IMR-90 (cell line): Measurements from ENCODE around the gene VSX2. TPM values are rescaled to one million over a fixed set of nuclear protein-coding genes. Genes with fewer than 3 reads are reported as not detected.

Source experiments
- ATAC-seq: fragments of 200-7000 bp; cut with Tn5 transposase; 2 replicates; pipeline ENCODE4 v1.9.1; 2020; ENCODE audit warnings: low read depth, mild to moderate bottlenecking, moderate library complexity
- BruUV-seq: library from RNA; stranded (reverse); fragments of 400-500 nt; replicated peaks from 2 replicates; lab custom pipeline; 2021; lab: Mats Ljungman, UMichigan
- CTCF ChIA-PET: fragments of 300-600 bp; formaldehyde crosslinking; extraction: SDS; loops from one replicate; lab custom pipeline; 2021; ENCODE audit warnings: antibody characterized with exemption; lab: Yijun Ruan, JAX
- POLR2A ChIA-PET: fragments of 300-600 bp; sonication (Branson Sonifier 250); formaldehyde crosslinking; loops from one replicate; lab custom pipeline; 2022; ENCODE audit warnings: antibody characterized with exemption; ENCODE audit not compliant: unreplicated experiment; lab: Charles Lee
- DNase-seq: peaks from one replicate; pipeline ENCODE4 v3.0.0; 2013
- H2AFZ ChIP-seq: replicated peaks from 2 replicates; pipeline ENCODE3; 2013; ENCODE audit warnings: low read length, mild to moderate bottlenecking; ENCODE audit not compliant: poor library complexity
- H2AK5ac ChIP-seq: 2 replicates; pipeline ENCODE4 v1.6.1; 2013; ENCODE audit warnings: low read depth, low read length, inconsistent platforms
- H2AK9ac ChIP-seq: replicated peaks from 2 replicates; pipeline ENCODE3; 2013; ENCODE audit warnings: mild to moderate bottlenecking, low read depth, low read length, moderate library complexity; ENCODE audit not compliant: poor library complexity
- H2BK120ac ChIP-seq: 2 replicates; pipeline ENCODE4 v1.6.1; 2013; ENCODE audit warnings: low read depth, low read length, inconsistent platforms
- H2BK15ac ChIP-seq: 3 replicates; pipeline ENCODE4 v1.6.1; 2013; ENCODE audit warnings: low read depth, low read length, inconsistent platforms
- H2BK20ac ChIP-seq: 2 replicates; pipeline ENCODE4 v1.6.1; 2013; ENCODE audit warnings: low read depth, mild to moderate bottlenecking, inconsistent platforms, low read length, moderate library complexity
- H2BK5ac ChIP-seq: 2 replicates; pipeline ENCODE4 v1.6.1; 2013; ENCODE audit warnings: mild to moderate bottlenecking, low read depth, low read length, inconsistent platforms; ENCODE audit not compliant: poor library complexity, severe bottlenecking
- H3K14ac ChIP-seq: replicated peaks from 2 replicates; pipeline ENCODE4 v1.6.1; 2013; ENCODE audit warnings: low read depth, low read length, inconsistent platforms
- H3K18ac ChIP-seq: 2 replicates; pipeline ENCODE4 v1.6.1; 2013; ENCODE audit warnings: low read depth, low read length, control low read depth
- H3K23ac ChIP-seq: 2 replicates; pipeline ENCODE4 v1.6.1; 2013; ENCODE audit warnings: low read depth, low read length, inconsistent platforms
- H3K27ac ChIP-seq: 2 replicates; pipeline ENCODE4 v1.5.1; 2013; ENCODE audit warnings: mild to moderate bottlenecking, control low read depth, low read length; ENCODE audit not compliant: insufficient read depth
- H3K27me3 ChIP-seq: 2 replicates; pipeline ENCODE4 v1.6.1; 2013; ENCODE audit warnings: low read length; ENCODE audit not compliant: control insufficient read depth, insufficient read depth
- H3K36me3 ChIP-seq: 2 replicates; pipeline ENCODE4 v1.6.1; 2013; ENCODE audit warnings: low read length, mixed read lengths; ENCODE audit not compliant: control insufficient read depth, insufficient read depth
- H3K4ac ChIP-seq: 2 replicates; pipeline ENCODE4 v1.6.1; 2013; ENCODE audit warnings: low read depth, low read length, inconsistent platforms
- H3K4me1 ChIP-seq: 2 replicates; pipeline ENCODE4 v1.6.1; 2013; ENCODE audit warnings: low read length, mixed read lengths; ENCODE audit not compliant: control insufficient read depth, insufficient read depth
- H3K4me2 ChIP-seq: 2 replicates; pipeline ENCODE4 v1.6.1; 2013; ENCODE audit warnings: low read depth, mild to moderate bottlenecking, control low read depth, low read length, moderate library complexity
- H3K4me3 ChIP-seq: 2 replicates; pipeline ENCODE4 v1.5.1; 2013; ENCODE audit warnings: low read depth, mild to moderate bottlenecking, control low read depth, low read length, moderate library complexity; ENCODE audit not compliant: insufficient read depth
- H3K56ac ChIP-seq: 2 replicates; pipeline ENCODE4 v1.6.1; 2013; ENCODE audit warnings: low read length, inconsistent platforms; ENCODE audit not compliant: insufficient read depth; ENCODE audit errors: extremely low read depth
- H3K79me1 ChIP-seq, 2 experiments: 2 replicates each; pipeline ENCODE4 v1.6.1; 2013; ENCODE audit warnings: low read length in 2 of 2, inconsistent platforms in 1 of 2, low read depth in 1 of 2
- H3K9ac ChIP-seq: 2 replicates; pipeline ENCODE4 v1.6.1; 2013; ENCODE audit warnings: low read depth, low read length, control low read depth
- H3K9me1 ChIP-seq: 2 replicates; pipeline ENCODE4 v1.6.1; 2013; ENCODE audit warnings: low read length, inconsistent platforms; ENCODE audit not compliant: insufficient read depth
- H3K9me3 ChIP-seq: 2 replicates; pipeline ENCODE4 v1.6.1; 2013; ENCODE audit warnings: low read length; ENCODE audit not compliant: control insufficient read depth, insufficient read depth
- H4K20me1 ChIP-seq: 2 replicates; pipeline ENCODE4 v1.6.1; 2013; ENCODE audit warnings: low read length, inconsistent platforms; ENCODE audit not compliant: insufficient read depth
- H4K5ac ChIP-seq: 2 replicates; pipeline ENCODE4 v1.6.1; 2013; ENCODE audit warnings: mild to moderate bottlenecking, low read depth, low read length, control low read depth
- H4K8ac ChIP-seq, 2 experiments: 2 replicates each; pipeline ENCODE4 v1.6.1; 2013; ENCODE audit warnings: low read depth in 2 of 2, low read length in 2 of 2, control low read depth in 1 of 2, inconsistent platforms in 1 of 2
- H4K91ac ChIP-seq: 2 replicates; pipeline ENCODE4 v1.6.1; 2013; ENCODE audit warnings: low read depth, low read length, inconsistent platforms; ENCODE audit not compliant: insufficient read depth
- MAZ ChIP-seq: IDR thresholded peaks from 2 replicates; pipeline ENCODE4 v1.6.1; 2012; ENCODE audit warnings: low read depth, mild to moderate bottlenecking, low read length, improper control_type of control experiment, moderate library complexity, borderline replicate concordance
- POLR2A ChIP-seq: IDR thresholded peaks from 2 replicates; pipeline ENCODE4 v1.6.1; 2012; ENCODE audit warnings: mild to moderate bottlenecking, low read depth, low read length
- RAD21 ChIP-seq: IDR thresholded peaks from 2 replicates; pipeline ENCODE4 v1.6.1; 2012; ENCODE audit warnings: low read length, improper control_type of control experiment
- RFX5 ChIP-seq: IDR thresholded peaks from 2 replicates; pipeline ENCODE4 v1.8.0; 2012; ENCODE audit warnings: low read depth, mild to moderate bottlenecking, low read length, moderate library complexity
- WGBS, 2 experiments: methylation state at CpG; one replicate each; pipeline versions ENCODE4 v1.1.5 to v1.1.7; 2013; ENCODE audit warnings: missing lambda C conversion rate in 2 of 2; ENCODE audit not compliant: insufficient read length in 1 of 2; ENCODE audit errors: extremely low coverage in 2 of 2; 5-methylcytosine and 5-hydroxymethylcytosine counted together
- dilution Hi-C: fragments of 300-500 bp; cut with HindIII; formaldehyde crosslinking; loops from one replicate; pipeline ENCODE4 v1.14.3; 2018; ENCODE audit warnings: low sequenced_read_pairs; ENCODE audit not compliant: unreplicated experiment
- in situ Hi-C: fragments of 300-500 bp; cut with MboI; formaldehyde crosslinking; loops from 3 replicates; pipeline ENCODE4 v1.14.3; 2019; ENCODE audit warnings: low sequenced_read_pairs, inconsistent platforms, mixed read lengths
- intact Hi-C: fragments of 100-400 bp; cut with micrococcal nuclease; formaldehyde crosslinking; loops from 2 replicates; pipeline ENCODE4 v1.10.0; 2022
- polyA plus RNA-seq, 3 experiments: library from polyadenylated mRNA; depleted of rRNA; stranded (reverse); fragments of >200 nt; gene quantifications; 2 replicates each; pipeline ENCODE4 v1.2.3, GENCODE V29; 2012; ENCODE audit warnings: low replicate concordance in 1 of 3
- total RNA-seq: library from RNA; depleted of rRNA; stranded (reverse); fragments of >200 nt; gene quantifications from 2 replicates; pipeline ENCODE4 v1.2.3, GENCODE V29; 2012
- TF ChIP-seq, protein P1 (sequence below): fragments of 150-350 bp; IDR thresholded peaks from 2 replicates; pipeline ENCODE4 v1.6.1; 2017; ENCODE audit warnings: mild to moderate bottlenecking, antibody characterized with exemption, low read length, low read depth

Gene VSX2
- total and polyA plus RNA-seq, 2 of the 4 experiments (the other 2 are of a cell fraction): not detected

DNA sequence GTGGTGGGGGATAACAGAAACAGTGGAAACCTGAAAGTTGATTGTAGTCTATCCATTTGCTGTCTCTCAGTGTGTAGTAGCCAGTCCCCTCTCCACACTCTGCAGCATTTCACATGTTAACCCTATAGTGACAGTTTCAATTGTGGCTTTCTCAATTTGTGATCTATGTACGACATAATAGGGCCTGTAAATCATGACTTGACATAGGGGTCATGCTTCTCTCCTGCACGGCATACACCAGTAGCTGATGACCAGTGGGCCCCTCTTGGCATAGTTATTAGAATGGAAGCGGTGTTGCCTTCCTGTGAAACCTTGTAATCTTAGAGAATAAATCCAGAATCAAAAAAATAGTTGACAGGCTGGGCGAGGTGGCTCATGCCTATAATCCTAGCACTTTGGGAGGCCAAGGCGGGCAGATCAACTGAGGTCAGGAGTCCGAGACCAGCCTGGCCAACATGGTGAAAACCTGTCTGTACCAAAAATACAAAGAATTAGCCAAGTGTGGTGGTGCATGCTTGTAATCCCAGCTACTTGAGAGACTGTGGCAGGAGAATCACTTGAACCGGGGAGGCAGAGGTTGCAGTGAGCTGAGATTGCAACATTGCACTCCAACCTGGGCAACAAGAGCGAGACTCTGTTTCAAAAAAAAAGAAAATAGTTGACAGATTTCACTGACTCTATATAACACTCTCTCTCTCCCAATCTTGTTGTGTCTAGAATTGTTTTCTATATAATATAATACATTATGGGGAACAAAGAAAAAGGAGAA, 44.6 kb upstream of the VSX2 start:
- no peak for ATAC-seq
- WGBS, 2 experiments: 94% methylated on average over 3 of the region's 8 CpGs; no CpG with 5 or more reads in 1 of the 2 experiments
- H3K79me1 ChIP-seq: no peaks in the 10 kb centered on the region

More for the DNA sequence above, 44.6 kb upstream of the VSX2 start:
- in situ Hi-C loops: no loop called here
- Histone ChIP-seq H3K18ac (no peak overlapping the region), H4K5ac (no peak overlapping the region), H3K23ac (no peak overlapping the region), H3K27ac (no peak overlapping the region), H3K9ac (no peak overlapping the region), H2BK20ac (no peak overlapping the region), H3K27me3 (no peaks in the 10 kb centered on the region), H2AK5ac (no peak overlapping the region), H3K36me3 (peaks cover 9% of the 10 kb centered on the region; the same call in 1 of the 2 replicates), H4K20me1 (no peaks in the 10 kb centered on the region), H3K4me1 (no peaks in the 10 kb centered on the region), H2AFZ (no peak overlapping the region), H2BK5ac (no peak overlapping the region), H4K91ac (no peak overlapping the region), H2BK120ac (no peak overlapping the region), H2BK15ac (no peak overlapping the region), H3K56ac (no peak overlapping the region), H3K4ac (no peak overlapping the region), H4K8ac (no peak overlapping the region), H2AK9ac (no peak overlapping the region), H3K14ac (no peak overlapping the region), H3K4me3 (no peak overlapping the region), H3K9me3 (no peaks in the 10 kb centered on the region), H3K9me1 (0 out of 2 replicates have a peak, but pooled peaks cover 3% of the 10 kb centered on the region), H3K4me2 (no peak overlapping the region)
- ChIA-PET CTCF (no interaction called here), POLR2A (no interaction called here)
- dilution Hi-C loops: no loop called here
- no TSS peak for BruUV-seq
- intact Hi-C loops: no loop called here
- TF ChIP-seq RAD21 (no peak), POLR2A (no peak), RFX5 (no peak), MAZ (no peak)
- TF ChIP-seq, protein P1, sequence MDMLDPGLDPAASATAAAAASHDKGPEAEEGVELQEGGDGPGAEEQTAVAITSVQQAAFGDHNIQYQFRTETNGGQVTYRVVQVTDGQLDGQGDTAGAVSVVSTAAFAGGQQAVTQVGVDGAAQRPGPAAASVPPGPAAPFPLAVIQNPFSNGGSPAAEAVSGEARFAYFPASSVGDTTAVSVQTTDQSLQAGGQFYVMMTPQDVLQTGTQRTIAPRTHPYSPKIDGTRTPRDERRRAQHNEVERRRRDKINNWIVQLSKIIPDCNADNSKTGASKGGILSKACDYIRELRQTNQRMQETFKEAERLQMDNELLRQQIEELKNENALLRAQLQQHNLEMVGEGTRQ: no peak
- DNase-seq: no peak
